Stomach (tissue), 9 donors: ENCODE data around the gene CDC14A. TPM values are rescaled to one million over a fixed set of nuclear protein-coding genes. Genes with fewer than 3 reads are reported as not detected.

Source experiments
- DNase-seq, 2 donors: peaks; one replicate each; pipeline versions ENCODE4 v3.0.0 to v3.0.0-alpha.2; 2013 to 2019
- H3K27ac ChIP-seq, 5 donors: fragments of 200-600 bp in 4 of 5; sonication (generic) in 4 of 5; one replicate each; pipeline ENCODE4 v1.5.1; 2013 to 2019; ENCODE audit warnings: mild to moderate bottlenecking in 1 of 5, moderate library complexity in 1 of 5
- H3K27me3 ChIP-seq, 3 donors: fragments of 200-600 bp; sonication (generic); one replicate each; pipeline ENCODE4 v1.5.1; 2017 to 2019; ENCODE audit warnings: mixed run types in 1 of 3
- H3K36me3 ChIP-seq, 4 donors: fragments of 200-600 bp; sonication (generic); 1 replicate in 3 of 4; 2 replicates in 1 of 4; pipeline ENCODE4 v1.5.1; 2016 to 2019
- H3K4me1 ChIP-seq, 4 donors: fragments of 200-600 bp; sonication (generic); one replicate each; pipeline ENCODE4 v1.5.1; 2016 to 2019
- H3K4me3 ChIP-seq, 4 donors: fragments of 200-600 bp; sonication (generic) in 3 of 4; one replicate each; pipeline ENCODE4 v1.5.1; 2016 to 2019; ENCODE audit warnings: mild to moderate bottlenecking in 1 of 4
- H3K9me3 ChIP-seq, 4 donors: fragments of 200-600 bp; sonication (generic); one replicate each; pipeline ENCODE4 v1.5.1; 2016 to 2019
- EP300 ChIP-seq: sonication (generic); formaldehyde crosslinking; IDR thresholded peaks from one replicate; pipeline ENCODE4 v1.6.1; 2017; ENCODE audit warnings: antibody characterized with exemption
- POLR2A ChIP-seq, 4 donors: fragments of 450-650 bp; IDR thresholded peaks; one replicate each; pipeline ENCODE4 v1.6.1; 2016; ENCODE audit warnings: antibody characterized with exemption in 4 of 4, control low read depth in 2 of 4, mild to moderate bottlenecking in 1 of 4, moderate library complexity in 1 of 4
- POLR2AphosphoS5 ChIP-seq, 3 donors: sonication (generic); formaldehyde crosslinking; IDR thresholded peaks; one replicate each; pipeline ENCODE4 v1.6.1; 2016; ENCODE audit warnings: antibody characterized with exemption in 3 of 3
- WGBS, 5 donors: extraction: QIAGEN DNeasy Blood & Tissue Kit in 3 of 5; methylation state at CpG; one replicate each; pipeline versions ENCODE4 v1.1.5 to v1.1.7; 2013 to 2018; 5-methylcytosine and 5-hydroxymethylcytosine counted together
- intact Hi-C: fragments of 100-400 bp; cut with DNase I; formaldehyde crosslinking; loops from one replicate; pipeline ENCODE4 v1.15.1; 2023; ENCODE audit warnings: low total_unique reads
- polyA plus RNA-seq, 3 donors: library from polyadenylated mRNA; stranded (reverse); fragments of 200-250 nt; gene quantifications; one replicate each; pipeline ENCODE4 v1.2.3, GENCODE V29; 2013
- total RNA-seq, 5 donors: library from RNA; depleted of rRNA; stranded (reverse); fragments of >200 nt; gene quantifications; one replicate each; pipeline versions ENCODE4 v1.1.0 to v1.2.3, GENCODE V29; 2014 to 2016
- TF ChIP-seq, protein P1 (sequence below), 7 experiments: fragments of 450-650 bp in 4 of 7; fragments of 200-600 bp in 3 of 7; sonication (generic) in 3 of 7; IDR thresholded peaks; one replicate each; pipeline ENCODE4 v1.5.1; 2016 to 2019; ENCODE audit warnings: antibody characterized with exemption in 7 of 7, control low read depth in 2 of 7, mild to moderate bottlenecking in 1 of 7
- donor health status: healthy with polysubstance abuse.
- donor health status: Bipolar disorder and iron deficiency.
- donor health status: healthy.

Gene CDC14A
- total and polyA plus RNA-seq, 8 donors, result 2.1 to 31.0 (median 12.1) TPM

DNA sequence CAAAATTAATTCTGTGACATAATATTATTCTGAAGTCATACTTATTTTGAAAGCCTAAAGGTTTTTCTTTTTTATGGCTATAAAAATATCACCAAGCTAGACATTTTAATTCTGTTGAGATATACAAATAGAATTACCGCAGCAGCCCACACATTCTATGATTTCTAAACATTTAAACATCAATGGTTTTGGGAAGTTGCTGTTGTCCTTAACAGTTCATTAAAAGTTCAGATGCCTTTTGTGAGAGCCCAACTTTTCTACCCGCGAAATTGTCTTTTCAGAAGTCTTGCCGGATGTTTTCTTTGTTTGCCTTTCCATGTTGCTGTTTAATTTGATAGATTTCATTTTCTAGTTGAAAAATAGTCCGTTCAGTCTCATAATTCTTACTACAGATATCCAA lies 40.5 kb downstream of the CDC14A start:
- Histone ChIP-seq H3K36me3 (peaks cover 0 to 27% (median 18%) of the 10 kb centered on the region in 4 donors), H3K27ac (no peak overlapping the region), H3K9me3 (no peaks in the 10 kb centered on the region), H3K4me3 (no peak overlapping the region), H3K4me1 (peaks cover 0 to 19% (median 8%) of the 10 kb centered on the region in 4 donors), H3K27me3 (no peaks in the 10 kb centered on the region)
- intact Hi-C loops, result no loop called here
- DNase-seq, result no peak
- no peak for TF ChIP-seq EP300
- TF ChIP-seq, protein P1, sequence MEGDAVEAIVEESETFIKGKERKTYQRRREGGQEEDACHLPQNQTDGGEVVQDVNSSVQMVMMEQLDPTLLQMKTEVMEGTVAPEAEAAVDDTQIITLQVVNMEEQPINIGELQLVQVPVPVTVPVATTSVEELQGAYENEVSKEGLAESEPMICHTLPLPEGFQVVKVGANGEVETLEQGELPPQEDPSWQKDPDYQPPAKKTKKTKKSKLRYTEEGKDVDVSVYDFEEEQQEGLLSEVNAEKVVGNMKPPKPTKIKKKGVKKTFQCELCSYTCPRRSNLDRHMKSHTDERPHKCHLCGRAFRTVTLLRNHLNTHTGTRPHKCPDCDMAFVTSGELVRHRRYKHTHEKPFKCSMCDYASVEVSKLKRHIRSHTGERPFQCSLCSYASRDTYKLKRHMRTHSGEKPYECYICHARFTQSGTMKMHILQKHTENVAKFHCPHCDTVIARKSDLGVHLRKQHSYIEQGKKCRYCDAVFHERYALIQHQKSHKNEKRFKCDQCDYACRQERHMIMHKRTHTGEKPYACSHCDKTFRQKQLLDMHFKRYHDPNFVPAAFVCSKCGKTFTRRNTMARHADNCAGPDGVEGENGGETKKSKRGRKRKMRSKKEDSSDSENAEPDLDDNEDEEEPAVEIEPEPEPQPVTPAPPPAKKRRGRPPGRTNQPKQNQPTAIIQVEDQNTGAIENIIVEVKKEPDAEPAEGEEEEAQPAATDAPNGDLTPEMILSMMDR (IDR thresholded peaks at IDR 0.05), result no peak
- TF ChIP-seq POLR2AphosphoS5 (IDR thresholded peaks at IDR 0.05), result no peak
- no peak for TF ChIP-seq POLR2A (IDR thresholded peaks at IDR 0.05)
- 49 to 67% (median 52%) methylated on average over 5 of the region's 5 CpGs for WGBS, 5 donors

DNA sequence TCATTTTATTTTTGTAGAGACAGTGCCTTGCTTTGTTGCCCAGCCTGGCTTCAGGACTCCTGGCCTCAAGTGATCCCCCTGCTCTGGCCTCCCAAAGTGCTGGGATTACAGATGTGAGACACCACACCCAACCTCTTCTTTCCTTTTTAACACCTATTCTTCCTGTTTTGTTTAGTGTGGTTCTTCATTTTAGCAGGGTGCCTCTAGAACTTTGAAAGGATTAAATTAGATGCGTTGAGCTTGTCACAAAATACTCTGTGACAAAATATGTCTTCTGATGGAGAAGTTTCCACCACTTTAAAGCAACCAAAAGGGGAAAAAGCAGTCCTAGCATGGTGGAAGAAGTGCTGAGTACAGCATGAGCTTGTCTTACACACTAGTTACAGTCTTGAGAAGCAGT lies 42.0 kb downstream of the CDC14A start:
- no peak overlapping the region for H3K4me3 ChIP-seq
- no peak for DNase-seq
- intact Hi-C loops, result no loop called here
- peaks cover 0 to 13% (median 4%) of the 10 kb centered on the region in 4 donors for H3K4me1 ChIP-seq
- no peaks in the 10 kb centered on the region for H3K27me3 ChIP-seq
- 73 to 96% (median 80%) methylated on average over 1 of the region's 1 CpG for WGBS, 5 donors
- H3K36me3 ChIP-seq, result peaks cover 0 to 27% (median 18%) of the 10 kb centered on the region in 4 donors
- no peak overlapping the region for H3K27ac ChIP-seq
- no peaks in the 10 kb centered on the region for H3K9me3 ChIP-seq
- TF ChIP-seq POLR2AphosphoS5 (IDR thresholded peaks at IDR 0.05) (no peak), POLR2A (IDR thresholded peaks at IDR 0.05) (no peak), EP300 (no peak)
- TF ChIP-seq, protein P1 (IDR thresholded peaks at IDR 0.05), result no peak

DNA sequence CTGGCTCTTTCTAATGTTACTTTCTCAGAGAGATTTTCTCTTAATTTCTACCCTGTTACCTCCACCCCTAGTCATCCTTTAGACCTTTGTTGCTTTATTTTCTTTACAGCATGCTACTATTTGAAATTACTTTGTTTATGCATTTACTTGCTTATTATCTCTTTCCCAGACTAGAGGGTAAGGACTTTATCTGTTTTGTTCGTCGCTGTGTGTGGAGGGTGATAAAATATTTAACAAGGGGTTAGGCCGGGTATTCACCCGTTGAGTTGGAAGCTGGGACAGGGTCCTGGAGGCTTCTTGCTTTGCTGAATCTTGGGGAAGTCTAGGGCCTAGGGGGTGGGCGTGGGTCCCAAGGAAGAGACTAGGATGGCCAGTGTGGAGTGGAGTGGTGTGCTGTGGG lies 43.6 kb downstream of the CDC14A start:
- H3K36me3 ChIP-seq, result peaks cover 0 to 23% (median 14%) of the 10 kb centered on the region in 4 donors

DNA sequence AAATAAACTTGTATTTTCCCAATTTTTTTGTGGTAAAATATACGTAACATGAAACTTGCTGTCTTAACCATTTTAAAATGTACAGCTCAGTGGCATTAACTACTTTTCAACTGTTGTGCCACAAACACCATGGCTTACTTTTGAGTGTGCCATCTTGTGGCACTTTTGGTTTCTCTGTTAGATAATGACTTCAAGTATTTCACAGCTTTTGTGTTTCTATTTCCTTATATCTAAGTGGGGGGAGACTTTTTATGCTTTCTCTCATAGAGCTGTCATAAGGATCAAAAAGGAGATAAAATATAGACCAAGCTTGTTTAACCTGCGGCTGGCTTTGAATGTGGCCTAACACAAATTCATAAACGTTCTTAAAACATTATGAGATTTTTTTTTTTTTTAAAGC lies 44.3 kb downstream of the CDC14A start:
- no peak for DNase-seq
- intact Hi-C loops, result no loop called here
- no peak overlapping the region for H3K27ac ChIP-seq
- no peaks in the 10 kb centered on the region for H3K27me3 ChIP-seq
- H3K36me3 ChIP-seq, result peaks cover 0 to 15% (median 6%) of the 10 kb centered on the region in 4 donors
- H3K4me1 ChIP-seq, result peaks cover 2 to 34% (median 14%) of the 10 kb centered on the region in 4 donors
- WGBS, 5 donors, result 78 to 91% (median 81%) methylated on average over 3 of the region's 3 CpGs
- no peak overlapping the region for H3K4me3 ChIP-seq
- H3K9me3 ChIP-seq, result no peaks in the 10 kb centered on the region
- TF ChIP-seq POLR2A (IDR thresholded peaks at IDR 0.05), result no peak
- TF ChIP-seq, protein P1 (IDR thresholded peaks at IDR 0.05), result no peak
- TF ChIP-seq POLR2AphosphoS5 (IDR thresholded peaks at IDR 0.05), result no peak
- no peak for TF ChIP-seq EP300

More for the DNA sequence above, 43.6 kb downstream of the CDC14A start:
- H3K9me3 ChIP-seq, result no peaks in the 10 kb centered on the region
- peaks cover 0 to 29% (median 13%) of the 10 kb centered on the region in 4 donors for H3K4me1 ChIP-seq
- no peak for DNase-seq
- H3K27ac ChIP-seq, result no peak overlapping the region
- no peaks in the 10 kb centered on the region for H3K27me3 ChIP-seq
- 76 to 87% (median 85%) methylated on average over 5 of the region's 5 CpGs for WGBS, 5 donors
- intact Hi-C loops, result no loop called here
- no peak overlapping the region for H3K4me3 ChIP-seq
- no peak for TF ChIP-seq POLR2AphosphoS5 (IDR thresholded peaks at IDR 0.05)
- TF ChIP-seq, protein P1 (IDR thresholded peaks at IDR 0.05), result no peak
- TF ChIP-seq EP300, result no peak
- no peak for TF ChIP-seq POLR2A (IDR thresholded peaks at IDR 0.05)
